Measurements from ENCODE around the gene ATP5F1B.
A peak's percentile ranks its signal among the peaks of the same experiment; 100 is the strongest.
"Not testable (repeated sequence)": the region's sequence is repeated elsewhere in the genome, so short reads cannot be mapped to it uniquely, and the experiment has no call there.

Gene ATP5F1B

GRCh38 chr12:56670836-56671235 is 25.1 kb upstream of the ATP5F1B start:
- CTCF ChIA-PET = interaction anchor here (0.6 to 1.0 kb wide), 3 partner anchors 34 to 835 kb away, joined by 3 read pairs; no protein-coding TSS in a partner anchor
- H3K4me3 Mint-ChIP-seq = no peak overlapping the region
- no peak for DNase-seq
- no peaks in the 10 kb centered on the region for H3K27me3 Mint-ChIP-seq
- no peak overlapping the region for H3K27ac Mint-ChIP-seq
- H3K4me1 Mint-ChIP-seq = peaks cover 28% of the 10 kb centered on the region
- H3K36me3 Mint-ChIP-seq = peaks cover 58% of the 10 kb centered on the region
- no peaks in the 10 kb centered on the region for H3K9me3 Mint-ChIP-seq

GRCh38 chr12:56668197-56668457 is 22.3 kb upstream of the ATP5F1B start:
- CTCF ChIA-PET = interaction anchor here (0.9 to 1.7 kb wide), 3 partner anchors 9 to 31 kb away, joined by 3 read pairs; no protein-coding TSS in a partner anchor
- H3K36me3 Mint-ChIP-seq = peaks cover 72% of the 10 kb centered on the region
- no peak overlapping the region for H3K27ac Mint-ChIP-seq
- no peak overlapping the region for H3K4me3 Mint-ChIP-seq
- no peaks in the 10 kb centered on the region for H3K27me3 Mint-ChIP-seq
- H3K4me1 Mint-ChIP-seq = peaks cover 20% of the 10 kb centered on the region
- no peak for DNase-seq
- H3K9me3 Mint-ChIP-seq = no peaks in the 10 kb centered on the region

- Mint-ChIP-seq H3K36me3 (peaks cover 30% of the 10 kb centered on the region), H3K4me3 (no peak overlapping the region), H3K27me3 (no peaks in the 10 kb centered on the region), H3K9me3 (no peaks in the 10 kb centered on the region), H3K4me1 (peaks cover 2% of the 10 kb centered on the region), H3K27ac (no peak overlapping the region)
- CTCF ChIA-PET = interaction anchor here (0.6 kb wide), 1 partner anchor 34 kb away, joined by 5 read pairs; no protein-coding TSS in a partner anchor
- DNase-seq = no peak
Observed at GRCh38 chr12:56661979-56662638, 16.3 kb upstream of the ATP5F1B start.

DNA sequence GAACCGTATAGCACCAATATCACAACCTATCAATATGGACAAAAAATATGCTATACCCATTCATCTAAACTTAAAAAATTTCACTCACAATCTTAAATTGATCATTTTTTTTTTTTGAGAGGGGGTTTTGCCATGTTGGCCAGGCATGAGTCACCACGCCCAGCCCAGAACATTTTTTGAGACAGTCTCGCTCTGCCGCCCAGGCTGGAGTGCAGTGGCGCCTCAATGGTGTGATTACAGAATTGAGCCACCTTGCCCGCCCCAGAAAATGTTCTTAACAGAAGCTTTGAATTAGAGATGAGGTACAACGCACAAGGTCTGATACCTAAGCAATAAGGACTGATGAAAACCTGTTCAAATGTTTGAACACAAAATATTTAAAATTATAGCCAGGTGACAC is 15.8 kb upstream of the ATP5F1B start:
- CTCF ChIA-PET = no interaction called here
- Mint-ChIP-seq H3K4me3 (no peak overlapping the region), H3K27ac (no peak overlapping the region), H3K9me3 (no peaks in the 10 kb centered on the region), H3K27me3 (no peaks in the 10 kb centered on the region), H3K36me3 (peaks cover 29% of the 10 kb centered on the region), H3K4me1 (peaks cover 2% of the 10 kb centered on the region)
- DNase-seq = no peak

DNA sequence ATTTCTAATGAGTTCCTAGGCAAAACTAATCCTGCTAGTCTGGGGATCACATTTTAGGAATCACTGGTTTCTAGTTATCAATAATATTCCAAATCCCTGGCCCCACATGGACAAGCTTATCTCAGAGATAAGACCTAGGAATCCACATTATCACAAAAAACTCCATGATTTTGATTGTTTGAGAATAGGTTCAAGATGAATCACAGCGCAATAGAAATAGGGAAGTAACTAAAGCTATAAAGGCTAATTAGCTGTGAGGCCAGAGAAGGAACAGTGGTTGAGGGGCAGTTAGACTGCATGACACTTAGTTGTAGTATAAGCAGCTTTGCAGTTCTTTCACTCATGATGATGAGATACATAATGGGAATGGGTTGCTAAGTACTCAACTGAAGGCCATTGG is 13.1 kb upstream of the ATP5F1B start:
- no peak for DNase-seq
- H3K4me3 Mint-ChIP-seq = no peak overlapping the region
- peaks cover 5% of the 10 kb centered on the region for H3K27me3 Mint-ChIP-seq
- CTCF ChIA-PET = interaction anchor here (0.8 kb wide), 1 partner anchor 9 kb away, joined by 3 read pairs; no protein-coding TSS in a partner anchor
- H3K36me3 Mint-ChIP-seq = peaks cover 15% of the 10 kb centered on the region
- no peak overlapping the region for H3K27ac Mint-ChIP-seq
- peaks cover 2% of the 10 kb centered on the region for H3K4me1 Mint-ChIP-seq
- peaks cover 7% of the 10 kb centered on the region for H3K9me3 Mint-ChIP-seq

GRCh38 chr12:56657416-56658379 is 11.9 kb upstream of the ATP5F1B start:
- H3K4me3 Mint-ChIP-seq = no peak overlapping the region

GRCh38 chr12:56653781-56654180 is 8.0 kb upstream of the ATP5F1B start:
- H3K27me3 Mint-ChIP-seq, H3K4me3 Mint-ChIP-seq, H3K4me1 Mint-ChIP-seq, DNase-seq, H3K27ac Mint-ChIP-seq, CTCF ChIA-PET: not testable (repeated sequence)
- Mint-ChIP-seq H3K36me3 (peaks cover 13% of the 10 kb centered on the region), H3K9me3 (peaks cover 19% of the 10 kb centered on the region)

More at GRCh38 chr12:56657416-56658379, 11.9 kb upstream of the ATP5F1B start:
- Mint-ChIP-seq H3K9me3 (peaks cover 17% of the 10 kb centered on the region), H3K27ac (no peak overlapping the region), H3K27me3 (peaks cover 5% of the 10 kb centered on the region), H3K4me1 (no peaks in the 10 kb centered on the region), H3K36me3 (peaks cover 15% of the 10 kb centered on the region)
- DNase-seq = no peak
- CTCF ChIA-PET = interaction anchor here (0.7 kb wide), 1 partner anchor 67 kb away, joined by 3 read pairs; no protein-coding TSS in a partner anchor

DNA sequence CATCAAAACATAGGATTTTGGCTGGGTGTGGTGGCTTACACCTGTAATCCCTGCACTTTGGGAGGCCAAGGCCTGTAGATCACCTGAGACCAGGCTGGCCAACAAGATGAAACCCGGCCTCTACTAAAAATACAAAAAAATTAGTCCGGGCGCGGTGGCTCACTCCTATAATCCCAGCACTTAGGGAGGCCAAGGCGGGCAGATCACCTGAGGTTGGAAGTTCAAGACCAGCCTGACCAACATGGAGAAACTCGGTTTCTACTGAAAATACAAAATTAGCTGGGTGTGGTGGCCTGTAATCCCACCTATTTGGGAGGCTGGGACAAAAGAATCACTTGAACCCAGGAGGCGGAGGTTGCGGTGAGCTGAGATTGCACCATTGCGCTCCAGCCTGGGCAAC is 2.2 kb upstream of the ATP5F1B start:
- Mint-ChIP-seq H3K4me1 (peaks cover 23% of the 10 kb centered on the region), H3K36me3 (peaks cover 31% of the 10 kb centered on the region), H3K27ac (peak overlapping the region; percentile 78)
- not testable (repeated sequence) for DNase-seq, H3K27me3 Mint-ChIP-seq, H3K9me3 Mint-ChIP-seq, H3K4me3 Mint-ChIP-seq
- CTCF ChIA-PET = interaction anchor here (0.6 to 2.8 kb wide), 3 partner anchors 12 to 415 kb away, joined by 3 to 10 read pairs (median 6); no protein-coding TSS in a partner anchor

DNA sequence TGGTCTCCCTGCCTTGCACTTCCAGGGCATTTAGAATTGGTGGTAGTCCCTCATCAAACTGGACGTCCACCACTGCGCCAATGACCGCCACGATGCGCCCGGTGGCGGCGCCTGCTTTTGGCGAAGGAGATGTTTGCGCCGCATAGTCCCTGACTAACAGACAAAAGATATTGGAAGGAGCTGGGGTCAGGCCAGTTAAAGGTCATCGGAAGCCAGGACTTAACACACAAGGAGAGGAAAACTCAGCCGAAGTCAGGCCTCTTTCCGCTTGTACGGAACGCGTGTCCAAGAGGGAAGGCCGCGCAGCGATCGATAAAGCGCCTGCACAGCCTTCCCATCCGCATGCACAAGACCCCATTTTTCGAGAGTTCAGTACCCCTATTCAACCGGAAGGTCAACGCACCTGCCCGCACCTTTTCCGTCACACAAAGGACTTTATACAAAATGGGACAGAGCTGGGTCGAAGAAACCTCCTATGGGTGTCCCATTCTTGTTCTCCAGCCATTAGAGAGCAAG is 525 bp downstream of the ATP5F1B start:
- peak overlapping the region; percentile 96 for H3K27ac Mint-ChIP-seq
- H3K4me1 Mint-ChIP-seq = peaks cover 38% of the 10 kb centered on the region
- no peak for DNase-seq
- no peaks in the 10 kb centered on the region for H3K9me3 Mint-ChIP-seq
- peaks cover 42% of the 10 kb centered on the region for H3K36me3 Mint-ChIP-seq
- CTCF ChIA-PET = interaction anchor here (0.7 to 2.8 kb wide), 5 partner anchors 9 to 78 kb away, joined by 3 to 18 read pairs (median 5); no protein-coding TSS in a partner anchor
- H3K4me3 Mint-ChIP-seq = peak overlapping the region; percentile 92
- no peaks in the 10 kb centered on the region for H3K27me3 Mint-ChIP-seq

- Mint-ChIP-seq H3K4me3 (peak overlapping the region; percentile 92), H3K27ac (peak overlapping the region; percentile 96), H3K9me3 (no peaks in the 10 kb centered on the region), H3K4me1 (peaks cover 41% of the 10 kb centered on the region), H3K36me3 (peaks cover 47% of the 10 kb centered on the region), H3K27me3 (no peaks in the 10 kb centered on the region)
- CTCF ChIA-PET = interaction anchor here (1.4 to 2.8 kb wide), 3 partner anchors 8 to 78 kb away, joined by 3 to 18 read pairs (median 14); no protein-coding TSS in a partner anchor
- no peak for DNase-seq
Observed at GRCh38 chr12:56644654-56645053, 1.1 kb downstream of the ATP5F1B start.

DNA sequence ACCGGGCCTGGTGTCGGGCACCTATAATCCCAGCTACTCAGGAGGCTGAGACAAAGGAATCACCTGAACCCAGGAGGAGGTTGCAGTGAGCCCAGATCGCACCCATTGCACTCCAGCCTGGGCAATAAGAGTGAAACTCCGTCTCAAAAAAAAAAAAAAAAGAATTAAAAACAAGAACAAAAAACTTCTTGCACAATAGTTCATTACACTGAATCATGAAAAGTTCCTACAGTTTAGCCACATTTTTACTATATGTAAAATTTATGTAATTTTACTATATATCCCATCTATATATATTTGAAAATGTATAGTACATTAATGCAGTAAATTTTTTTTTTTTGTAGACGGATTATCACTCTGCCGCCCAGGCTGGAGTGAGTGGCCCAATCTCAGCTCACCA is 4.6 kb downstream of the ATP5F1B start:
- Mint-ChIP-seq H3K27ac (no peak overlapping the region), H3K36me3 (peaks cover 68% of the 10 kb centered on the region), H3K4me3 (no peak overlapping the region), H3K27me3 (no peaks in the 10 kb centered on the region), H3K4me1 (peaks cover 65% of the 10 kb centered on the region), H3K9me3 (no peaks in the 10 kb centered on the region)
- no peak for DNase-seq
- CTCF ChIA-PET = no interaction called here

GRCh38 chr12:56637621-56638020 is 8.2 kb downstream of the ATP5F1B start:
- H3K4me3 Mint-ChIP-seq = no peak overlapping the region
- CTCF ChIA-PET = interaction anchor here (1.1 kb wide), 1 partner anchor 9 kb away, joined by 3 read pairs; no protein-coding TSS in a partner anchor
- H3K4me1 Mint-ChIP-seq = peaks cover 66% of the 10 kb centered on the region
- H3K36me3 Mint-ChIP-seq = peaks cover 51% of the 10 kb centered on the region
- no peak for DNase-seq
- H3K27me3 Mint-ChIP-seq = no peaks in the 10 kb centered on the region
- peak overlapping the region; percentile 97 for H3K27ac Mint-ChIP-seq
- no peaks in the 10 kb centered on the region for H3K9me3 Mint-ChIP-seq

DNA sequence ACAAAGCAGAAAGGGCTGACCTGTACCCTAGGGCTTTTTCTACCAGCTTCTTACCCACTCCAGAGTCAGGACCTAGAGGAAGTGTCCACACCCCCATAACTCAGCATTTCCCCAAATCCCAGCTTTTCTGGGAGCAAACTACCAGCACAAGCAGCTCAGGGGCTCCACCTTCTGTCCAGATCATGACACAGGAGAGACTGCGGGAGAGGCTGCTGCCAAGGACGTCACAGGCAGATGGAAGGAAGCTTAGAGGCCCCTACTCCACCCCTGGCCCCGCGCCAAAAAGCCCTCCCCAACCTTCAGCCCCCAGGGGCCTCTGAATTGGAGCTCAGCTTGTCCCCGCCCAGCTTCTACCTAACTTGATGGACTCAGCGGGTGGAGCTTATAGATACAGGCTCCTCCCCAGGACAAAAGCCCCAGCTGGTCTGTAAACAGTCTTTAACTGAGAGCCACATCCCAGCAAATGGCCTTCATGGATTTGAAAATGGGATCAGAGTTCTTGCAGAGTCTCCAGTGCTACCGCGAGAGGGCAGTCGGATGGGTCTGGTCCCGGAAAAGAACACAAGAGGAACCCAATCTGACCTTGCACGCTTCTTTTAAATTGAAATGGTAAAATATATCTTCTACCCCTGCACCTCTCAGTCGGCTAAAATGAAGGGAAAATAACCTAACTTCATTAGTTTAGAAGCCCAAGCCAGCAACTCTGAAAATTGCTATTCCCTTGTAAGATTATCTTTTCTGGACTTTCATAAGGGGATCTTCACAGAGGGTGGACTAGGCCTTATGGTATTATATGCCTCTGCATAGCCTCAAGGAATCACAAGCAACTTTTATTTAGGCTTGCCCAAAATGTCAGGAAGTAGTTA is 8.9 kb downstream of the ATP5F1B start:
- Mint-ChIP-seq H3K4me1 (peaks cover 66% of the 10 kb centered on the region), H3K4me3 (peak overlapping the region; percentile 99), H3K27ac (peak overlapping the region; percentile 97), H3K9me3 (no peaks in the 10 kb centered on the region), H3K36me3 (peaks cover 44% of the 10 kb centered on the region), H3K27me3 (no peaks in the 10 kb centered on the region)
- CTCF ChIA-PET = interaction anchor here (0.7 to 4.2 kb wide), 28 partner anchors 9 to 365 kb away, joined by 3 to 34 read pairs (median 6); partner anchors contain the start of genes ATP5F1B, NACA, PTGES3 and RBMS2
- DNase-seq = peak; percentile 96
